ENCODE measurements around the gene LRRC42. TPM values are rescaled to one million over a fixed set of nuclear protein-coding genes. Genes with fewer than 3 reads are reported as not detected.

The LRRC42 gene
- total and polyA plus RNA-seq, 12 donors = 15.2 to 43.4 (median 31.6) TPM

- WGBS, 4 donors = 38 to 42% (median 40%) methylated on average over 6 of the region's 6 CpGs
- peaks cover 13 to 59% of the 10 kb centered on the region in 2 donors for H3K4me1 ChIP-seq (replicated peaks in 1 of 2)
- no peaks in the 10 kb centered on the region for H3K27me3 ChIP-seq
These were observed 1.2 kb downstream of the LRRC42 start for GRCh38 chr1:53947172-53947907.

DNA sequence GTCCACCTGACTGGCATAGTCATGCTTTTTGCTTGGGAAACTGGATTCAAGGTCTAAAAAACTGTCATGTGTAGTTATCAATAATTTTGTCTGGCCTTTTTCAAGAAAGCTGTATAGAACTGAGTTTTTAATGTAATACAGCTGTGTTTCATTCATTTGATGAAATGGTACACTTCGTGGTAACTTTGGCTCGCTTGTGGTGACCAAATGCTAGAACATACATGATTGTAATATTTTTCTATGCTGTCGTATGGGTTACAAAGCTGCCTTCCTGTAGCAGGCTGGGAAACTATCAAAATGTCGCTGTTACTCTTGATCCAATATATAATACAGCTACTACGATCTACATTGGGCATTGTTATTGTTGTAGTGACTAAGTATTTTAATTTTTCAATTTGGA, 2.1 kb downstream of the LRRC42 start:
- no peak for DNase-seq
- no peaks in the 10 kb centered on the region for H3K27me3 ChIP-seq
- intact Hi-C loops (cut with DNase I) = loop anchor here in 1 of 2 donors (10.0 kb wide), 1 partner anchor 53 kb away; the partner anchor contains the start of gene DIO1
- H3K36me3 ChIP-seq (replicated peaks in 1 of 2) = peaks cover 0 to 14% of the 10 kb centered on the region in 2 donors
- TF ChIP-seq POLR2A (IDR thresholded peaks at IDR 0.05) = no peak
- TF ChIP-seq, protein P1, sequence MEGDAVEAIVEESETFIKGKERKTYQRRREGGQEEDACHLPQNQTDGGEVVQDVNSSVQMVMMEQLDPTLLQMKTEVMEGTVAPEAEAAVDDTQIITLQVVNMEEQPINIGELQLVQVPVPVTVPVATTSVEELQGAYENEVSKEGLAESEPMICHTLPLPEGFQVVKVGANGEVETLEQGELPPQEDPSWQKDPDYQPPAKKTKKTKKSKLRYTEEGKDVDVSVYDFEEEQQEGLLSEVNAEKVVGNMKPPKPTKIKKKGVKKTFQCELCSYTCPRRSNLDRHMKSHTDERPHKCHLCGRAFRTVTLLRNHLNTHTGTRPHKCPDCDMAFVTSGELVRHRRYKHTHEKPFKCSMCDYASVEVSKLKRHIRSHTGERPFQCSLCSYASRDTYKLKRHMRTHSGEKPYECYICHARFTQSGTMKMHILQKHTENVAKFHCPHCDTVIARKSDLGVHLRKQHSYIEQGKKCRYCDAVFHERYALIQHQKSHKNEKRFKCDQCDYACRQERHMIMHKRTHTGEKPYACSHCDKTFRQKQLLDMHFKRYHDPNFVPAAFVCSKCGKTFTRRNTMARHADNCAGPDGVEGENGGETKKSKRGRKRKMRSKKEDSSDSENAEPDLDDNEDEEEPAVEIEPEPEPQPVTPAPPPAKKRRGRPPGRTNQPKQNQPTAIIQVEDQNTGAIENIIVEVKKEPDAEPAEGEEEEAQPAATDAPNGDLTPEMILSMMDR (IDR thresholded peaks at IDR 0.05) = no peak
- H3K4me3 ChIP-seq = no peak overlapping the region
- WGBS, 4 donors = 90 to 94% (median 92%) methylated on average over 5 of the region's 5 CpGs
- H3K27ac ChIP-seq = peak overlapping the region in 2 of 5 donors; percentile 93 to 96
- no peaks in the 10 kb centered on the region for H3K9me3 ChIP-seq (replicated peaks in 1 of 3)
- H3K4me1 ChIP-seq (replicated peaks in 1 of 2) = peaks cover 13 to 67% of the 10 kb centered on the region in 2 donors

More at GRCh38 chr1:53947172-53947907, 1.2 kb downstream of the LRRC42 start:
- H3K27ac ChIP-seq = peak overlapping the region in 4 of 5 donors; percentile 75 to 96 (median 93)
- H3K4me3 ChIP-seq = peak overlapping the region in 2 of 4 donors; percentile 61 to 94
- H3K36me3 ChIP-seq (replicated peaks in 1 of 2) = peaks cover 0 to 7% of the 10 kb centered on the region in 2 donors
- TF ChIP-seq, protein P1 (IDR thresholded peaks at IDR 0.05) = no peak
- no peak for TF ChIP-seq POLR2A (IDR thresholded peaks at IDR 0.05)
- no peaks in the 10 kb centered on the region for H3K9me3 ChIP-seq (replicated peaks in 1 of 3)
- intact Hi-C loops (cut with DNase I) = loop anchor here in 1 of 2 donors (10.0 kb wide), 1 partner anchor 53 kb away; the partner anchor contains the start of gene DIO1
- DNase-seq = peak in 2 of 7 donors; percentile 15 to 25

DNA sequence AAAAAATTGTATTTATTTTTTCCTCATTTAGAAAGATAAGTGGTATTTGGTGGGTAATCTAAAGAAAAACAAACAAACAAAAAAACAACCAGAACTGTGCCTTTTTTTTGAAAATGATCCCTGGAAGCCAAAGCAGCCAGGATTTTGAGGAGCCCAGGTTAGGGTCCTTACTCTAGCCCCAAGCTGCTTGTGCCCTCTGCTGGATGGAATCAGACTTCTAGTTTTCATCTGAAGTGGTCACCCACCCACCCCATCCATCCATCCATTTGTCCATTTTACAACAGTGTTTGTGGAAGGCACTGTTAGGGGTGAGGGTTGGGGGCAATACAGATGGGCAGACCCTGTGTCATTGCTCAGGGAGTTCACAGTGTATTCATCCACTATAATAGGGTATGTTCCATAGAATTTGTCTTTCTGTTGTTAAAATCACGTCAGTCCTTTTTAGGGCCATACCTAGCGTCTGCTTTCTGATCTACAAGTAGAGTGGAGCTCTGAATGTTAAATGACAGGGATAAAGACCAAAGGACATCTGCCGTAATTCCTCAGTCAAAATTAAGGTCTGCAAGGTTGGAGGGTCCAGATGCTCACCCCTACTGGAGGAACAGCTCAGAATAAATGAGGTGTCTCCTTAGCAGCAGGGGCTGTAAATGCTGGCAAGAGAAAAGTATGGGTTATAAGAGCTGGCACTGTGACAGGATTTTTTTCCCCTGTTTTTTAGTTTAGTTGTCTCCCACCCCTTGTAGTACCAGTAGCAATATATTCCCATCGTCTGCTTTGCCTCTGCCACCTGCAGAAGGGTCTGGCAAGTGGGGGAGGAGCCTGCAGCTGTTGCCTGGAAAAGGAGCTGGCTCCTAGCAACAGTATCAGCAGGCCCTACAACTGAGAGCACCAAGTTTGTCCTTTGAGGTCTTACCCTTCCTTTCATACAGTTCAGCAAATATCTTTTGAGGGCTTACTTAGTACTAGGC, 3.2 kb downstream of the LRRC42 start:
- no peaks in the 10 kb centered on the region for H3K27me3 ChIP-seq
- peaks cover 0 to 23% of the 10 kb centered on the region in 2 donors for H3K36me3 ChIP-seq (replicated peaks in 1 of 2)
- intact Hi-C loops (cut with DNase I) = loop anchor here in 1 of 2 donors (10.0 kb wide), 1 partner anchor 55 kb away; the partner anchor contains the start of gene DIO1
- peaks cover 20 to 73% of the 10 kb centered on the region in 2 donors for H3K4me1 ChIP-seq (replicated peaks in 1 of 2)
- H3K4me3 ChIP-seq = no peak overlapping the region
- H3K9me3 ChIP-seq (replicated peaks in 1 of 3) = no peaks in the 10 kb centered on the region
- TF ChIP-seq, protein P1 (IDR thresholded peaks at IDR 0.05) = peak in 4 of 6 experiments; percentile 40 to 52 (median 44)
- TF ChIP-seq POLR2A (IDR thresholded peaks at IDR 0.05) = no peak
- WGBS, 4 donors = 79 to 88% (median 84%) methylated on average over 4 of the region's 4 CpGs
- H3K27ac ChIP-seq = peak overlapping the region in 1 of 5 donors; percentile 36
- peak in 2 of 7 donors; percentile 20 to 33 for DNase-seq
